DOHH2 (cell line): ENCODE results near the gene GRIA1.

Experiments used
- EZH2phosphoT487 ChIP-seq: fragments of 200-600 bp; sonication (generic); IDR thresholded peaks from 2 replicates; pipeline ENCODE4 v1.6.1; 2017; ENCODE audit warnings: borderline replicate concordance, mild to moderate bottlenecking, antibody characterized with exemption, low read length, moderate library complexity, mixed read lengths
- TF ChIP-seq, protein P1 (sequence below): fragments of 200-600 bp; sonication (generic); IDR thresholded peaks from one replicate; pipeline ENCODE4 v1.5.1; 2014; ENCODE audit warnings: antibody characterized with exemption, mild to moderate bottlenecking, low read depth, low read length; ENCODE audit not compliant: poor library complexity, severe bottlenecking

DNA sequence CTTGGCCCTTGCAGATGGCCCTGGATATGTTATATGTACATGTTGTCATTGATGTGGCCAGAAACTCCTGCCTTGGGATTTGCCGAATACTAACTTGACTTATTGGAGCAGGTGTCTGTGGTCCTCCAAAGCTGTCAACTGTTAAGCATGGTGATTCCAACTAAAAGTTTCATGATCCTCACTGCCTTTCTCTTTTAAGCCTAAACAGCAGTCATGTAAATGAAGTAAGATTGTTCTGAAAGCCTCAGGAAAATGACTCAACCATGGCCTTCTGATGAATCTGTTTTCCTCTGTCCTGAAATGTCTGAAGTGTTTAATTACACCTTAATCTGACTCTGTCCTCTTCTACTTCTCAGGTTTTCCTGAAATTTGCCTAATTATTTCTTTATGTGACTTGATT lies 303.2 kb downstream of the GRIA1 start:
- TF ChIP-seq, protein P1, sequence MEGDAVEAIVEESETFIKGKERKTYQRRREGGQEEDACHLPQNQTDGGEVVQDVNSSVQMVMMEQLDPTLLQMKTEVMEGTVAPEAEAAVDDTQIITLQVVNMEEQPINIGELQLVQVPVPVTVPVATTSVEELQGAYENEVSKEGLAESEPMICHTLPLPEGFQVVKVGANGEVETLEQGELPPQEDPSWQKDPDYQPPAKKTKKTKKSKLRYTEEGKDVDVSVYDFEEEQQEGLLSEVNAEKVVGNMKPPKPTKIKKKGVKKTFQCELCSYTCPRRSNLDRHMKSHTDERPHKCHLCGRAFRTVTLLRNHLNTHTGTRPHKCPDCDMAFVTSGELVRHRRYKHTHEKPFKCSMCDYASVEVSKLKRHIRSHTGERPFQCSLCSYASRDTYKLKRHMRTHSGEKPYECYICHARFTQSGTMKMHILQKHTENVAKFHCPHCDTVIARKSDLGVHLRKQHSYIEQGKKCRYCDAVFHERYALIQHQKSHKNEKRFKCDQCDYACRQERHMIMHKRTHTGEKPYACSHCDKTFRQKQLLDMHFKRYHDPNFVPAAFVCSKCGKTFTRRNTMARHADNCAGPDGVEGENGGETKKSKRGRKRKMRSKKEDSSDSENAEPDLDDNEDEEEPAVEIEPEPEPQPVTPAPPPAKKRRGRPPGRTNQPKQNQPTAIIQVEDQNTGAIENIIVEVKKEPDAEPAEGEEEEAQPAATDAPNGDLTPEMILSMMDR: no peak
- no peak for TF ChIP-seq EZH2phosphoT487
